ENCODE results near the gene FAM124B.

DNA sequence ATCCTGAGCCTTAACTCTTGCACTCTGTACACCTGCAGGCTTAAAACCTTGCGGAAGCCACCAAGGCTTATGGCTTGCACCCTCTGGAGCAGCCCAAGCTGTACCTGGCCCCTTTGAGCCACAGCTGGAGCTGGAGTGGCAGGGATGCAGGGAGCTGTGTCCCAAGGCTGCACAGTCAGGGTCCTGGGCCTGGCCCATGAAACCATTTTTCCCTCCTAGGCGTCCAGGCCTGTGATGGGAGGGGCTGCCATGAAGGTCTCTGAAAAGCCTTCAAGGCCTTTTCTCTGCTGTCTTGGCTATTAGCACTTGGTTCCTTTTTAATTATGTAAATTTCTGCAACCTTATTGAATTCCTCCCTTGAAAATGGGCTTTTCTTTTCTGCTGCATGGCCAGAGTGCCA is 56.4 kb downstream of the FAM124B start:
- TF ChIP-seq POLR2A (IDR thresholded peaks at IDR 0.05; ENCODE audit: low read length) (no peak), GATA1 (IDR thresholded peaks at IDR 0.05; ENCODE audit: low read depth, low read length) (no peak)

All from erythroblast (primary cell).